Measurements from ENCODE around the gene NUDT3. TPM values are rescaled to one million over a fixed set of nuclear protein-coding genes. Genes with fewer than 3 reads are reported as not detected.
"Not testable (repeated sequence)": the region's sequence is repeated elsewhere in the genome, so short reads cannot be mapped to it uniquely, and the experiment has no call there.

The NUDT3 gene
- total RNA-seq, 1 donor from 2014 or later: 16.7 TPM

DNA sequence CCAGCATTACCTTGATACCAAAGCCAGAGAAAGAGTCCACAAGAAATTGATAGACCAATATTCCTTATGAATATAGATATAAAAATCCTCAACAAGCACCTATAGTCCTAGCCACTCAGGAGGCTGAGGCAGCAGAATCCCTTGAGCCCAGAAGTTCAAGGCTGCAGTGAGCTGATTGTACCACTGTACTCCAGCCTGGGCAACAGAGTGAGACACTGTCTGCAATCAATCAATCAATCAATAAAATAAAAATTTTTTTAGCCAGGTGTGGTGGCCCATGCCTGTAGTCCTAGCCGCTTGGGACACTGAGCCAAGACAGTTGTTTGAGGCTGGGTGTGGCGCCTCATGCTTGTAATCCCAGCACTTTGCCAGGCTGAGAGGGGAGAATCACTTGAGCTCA lies 124.7 kb downstream of the NUDT3 start:
- Mint-ChIP-seq H3K36me3 (ENCODE audit: low read depth, unreplicated experiment) (peaks cover 6% of the 10 kb centered on the region), H3K4me3 (ENCODE audit: unreplicated experiment) (no peak overlapping the region), H3K27me3 (ENCODE audit: low read depth, unreplicated experiment) (no peaks in the 10 kb centered on the region), H3K9me3 (ENCODE audit: unreplicated experiment) (peaks cover 7% of the 10 kb centered on the region), H3K27ac (ENCODE audit: unreplicated experiment) (no peak overlapping the region), H3K4me1 (ENCODE audit: low read depth, unreplicated experiment) (no peaks in the 10 kb centered on the region)
- Histone ChIP-seq H4K20me1 (ENCODE audit: insufficient read depth, low read length) (no peaks in the 10 kb centered on the region), H3K36me3 (ENCODE audit: insufficient read depth, low read length) (no peaks in the 10 kb centered on the region), H3K4me1 (ENCODE audit: insufficient read depth, low read length) (no peaks in the 10 kb centered on the region), H2AFZ (ENCODE audit: low read depth, low read length) (no peak overlapping the region), H3K4me3 (ENCODE audit: insufficient read depth, low read depth, low read length) (no peak overlapping the region), H3K27me3 (ENCODE audit: insufficient read depth, low read length) (no peaks in the 10 kb centered on the region), H3K4me2 (ENCODE audit: low read length) (no peak overlapping the region), H3K9me3 (ENCODE audit: insufficient read depth, low read depth, low read length) (no peaks in the 10 kb centered on the region), H3K27ac (ENCODE audit: low read depth, low read length) (no peak overlapping the region), H3K79me2 (ENCODE audit: insufficient read depth, low read length) (no peaks in the 10 kb centered on the region), H3K9ac (ENCODE audit: low read length) (no peak overlapping the region)
- DNase-seq (ENCODE audit: low read depth) (no peak), FAIRE-seq (no peak)
- TF ChIP-seq EZH2 (IDR thresholded peaks at IDR 0.05; ENCODE audit: insufficient read depth, low read length): no peak
- TF ChIP-seq, protein P1, sequence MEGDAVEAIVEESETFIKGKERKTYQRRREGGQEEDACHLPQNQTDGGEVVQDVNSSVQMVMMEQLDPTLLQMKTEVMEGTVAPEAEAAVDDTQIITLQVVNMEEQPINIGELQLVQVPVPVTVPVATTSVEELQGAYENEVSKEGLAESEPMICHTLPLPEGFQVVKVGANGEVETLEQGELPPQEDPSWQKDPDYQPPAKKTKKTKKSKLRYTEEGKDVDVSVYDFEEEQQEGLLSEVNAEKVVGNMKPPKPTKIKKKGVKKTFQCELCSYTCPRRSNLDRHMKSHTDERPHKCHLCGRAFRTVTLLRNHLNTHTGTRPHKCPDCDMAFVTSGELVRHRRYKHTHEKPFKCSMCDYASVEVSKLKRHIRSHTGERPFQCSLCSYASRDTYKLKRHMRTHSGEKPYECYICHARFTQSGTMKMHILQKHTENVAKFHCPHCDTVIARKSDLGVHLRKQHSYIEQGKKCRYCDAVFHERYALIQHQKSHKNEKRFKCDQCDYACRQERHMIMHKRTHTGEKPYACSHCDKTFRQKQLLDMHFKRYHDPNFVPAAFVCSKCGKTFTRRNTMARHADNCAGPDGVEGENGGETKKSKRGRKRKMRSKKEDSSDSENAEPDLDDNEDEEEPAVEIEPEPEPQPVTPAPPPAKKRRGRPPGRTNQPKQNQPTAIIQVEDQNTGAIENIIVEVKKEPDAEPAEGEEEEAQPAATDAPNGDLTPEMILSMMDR (IDR thresholded peaks at IDR 0.05; ENCODE audit: insufficient read depth, low read depth, low read length): no peak

DNA sequence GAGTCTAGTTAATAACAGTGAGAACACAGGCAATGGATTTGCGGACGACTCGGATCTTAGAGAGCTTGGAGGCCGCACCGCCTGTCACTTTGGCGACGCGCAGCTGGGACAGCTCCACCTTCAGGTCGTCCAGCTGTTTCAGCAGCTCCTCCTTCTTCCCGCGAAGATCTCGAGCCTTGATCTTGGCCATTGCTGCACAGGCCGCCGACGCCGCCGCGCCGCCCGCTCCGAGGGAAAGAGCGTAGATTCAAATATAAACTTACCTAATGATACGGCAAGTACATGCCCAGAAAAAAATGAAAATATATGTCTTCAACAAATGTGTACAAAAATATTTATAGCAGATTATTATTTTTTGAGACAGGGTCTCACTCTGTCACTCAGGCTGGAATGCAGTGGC lies 129.0 kb downstream of the NUDT3 start:
- H3K27me3 Mint-ChIP-seq (ENCODE audit: low read depth, unreplicated experiment); H4K20me1 ChIP-seq (ENCODE audit: insufficient read depth, low read length); H3K4me2 ChIP-seq (ENCODE audit: low read length); H3K36me3 ChIP-seq (ENCODE audit: insufficient read depth, low read length); H3K9ac ChIP-seq (ENCODE audit: low read length); FAIRE-seq; H3K36me3 Mint-ChIP-seq (ENCODE audit: low read depth, unreplicated experiment); H3K4me3 ChIP-seq (ENCODE audit: insufficient read depth, low read depth, low read length); H3K4me1 ChIP-seq (ENCODE audit: insufficient read depth, low read length); H3K27me3 ChIP-seq (ENCODE audit: insufficient read depth, low read length); H3K79me2 ChIP-seq (ENCODE audit: insufficient read depth, low read length); H3K9me3 ChIP-seq (ENCODE audit: insufficient read depth, low read depth, low read length); DNase-seq (ENCODE audit: low read depth); H3K4me1 Mint-ChIP-seq (ENCODE audit: low read depth, unreplicated experiment); H3K27ac Mint-ChIP-seq (ENCODE audit: unreplicated experiment); H2AFZ ChIP-seq (ENCODE audit: low read depth, low read length); H3K4me3 Mint-ChIP-seq (ENCODE audit: unreplicated experiment); H3K27ac ChIP-seq (ENCODE audit: low read depth, low read length): not testable (repeated sequence)
- peaks cover 12% of the 10 kb centered on the region for H3K9me3 Mint-ChIP-seq (ENCODE audit: unreplicated experiment)

DNA sequence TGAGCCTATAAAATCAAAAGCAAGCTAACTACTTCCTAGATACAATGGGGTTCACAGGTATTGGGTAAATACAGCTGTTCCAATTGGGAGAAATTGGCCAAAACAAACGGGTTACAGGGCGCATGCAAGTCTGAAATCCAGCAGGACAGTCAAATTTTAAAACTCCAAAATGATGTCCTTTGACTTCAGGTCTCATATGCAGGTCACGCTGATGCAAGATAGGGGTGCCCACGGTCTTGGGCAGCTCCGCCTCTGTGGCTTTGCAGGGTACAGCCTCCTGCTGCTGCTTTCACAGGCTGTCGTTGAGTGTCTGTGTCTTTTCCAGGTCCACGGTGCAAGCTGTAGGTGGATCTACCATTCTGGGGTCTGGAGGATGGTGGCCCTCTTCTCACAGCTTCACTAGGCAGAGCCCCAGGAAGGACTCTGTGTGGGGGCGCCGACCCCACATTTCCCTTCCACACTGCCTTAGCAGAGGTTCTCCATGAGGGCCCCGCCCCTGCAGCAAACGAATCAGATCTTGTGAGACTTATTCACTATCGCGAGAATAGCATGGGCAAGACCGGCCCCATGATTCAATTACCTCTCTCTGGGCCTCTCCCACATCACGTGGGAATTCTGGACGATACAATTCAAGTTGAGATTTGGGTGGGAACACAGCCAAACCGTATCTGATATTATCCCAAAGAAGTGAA lies 131.7 kb downstream of the NUDT3 start:
- no peak overlapping the region for H2AFZ ChIP-seq (ENCODE audit: low read depth, low read length)
- no peaks in the 10 kb centered on the region for H3K4me1 ChIP-seq (ENCODE audit: insufficient read depth, low read length)
- Mint-ChIP-seq H3K27me3 (ENCODE audit: low read depth, unreplicated experiment) (no peaks in the 10 kb centered on the region), H3K9me3 (ENCODE audit: unreplicated experiment) (peaks cover 12% of the 10 kb centered on the region), H3K4me3 (ENCODE audit: unreplicated experiment) (no peak overlapping the region), H3K27ac (ENCODE audit: unreplicated experiment) (no peak overlapping the region), H3K36me3 (ENCODE audit: low read depth, unreplicated experiment) (peaks cover 8% of the 10 kb centered on the region), H3K4me1 (ENCODE audit: low read depth, unreplicated experiment) (no peaks in the 10 kb centered on the region)
- DNase-seq (ENCODE audit: low read depth): no peak
- no peaks in the 10 kb centered on the region for H3K79me2 ChIP-seq (ENCODE audit: insufficient read depth, low read length)
- no peaks in the 10 kb centered on the region for H3K36me3 ChIP-seq (ENCODE audit: insufficient read depth, low read length)
- FAIRE-seq: no peak
- no peak overlapping the region for H3K4me2 ChIP-seq (ENCODE audit: low read length)
- H4K20me1 ChIP-seq (ENCODE audit: insufficient read depth, low read length): no peaks in the 10 kb centered on the region
- TF ChIP-seq, protein P1 (IDR thresholded peaks at IDR 0.05; ENCODE audit: insufficient read depth, low read depth, low read length): no peak
- no peak for TF ChIP-seq EZH2 (IDR thresholded peaks at IDR 0.05; ENCODE audit: insufficient read depth, low read length)
- no peaks in the 10 kb centered on the region for H3K9me3 ChIP-seq (ENCODE audit: insufficient read depth, low read depth, low read length)
- no peak overlapping the region for H3K9ac ChIP-seq (ENCODE audit: low read length)
- H3K4me3 ChIP-seq (ENCODE audit: insufficient read depth, low read depth, low read length): no peak overlapping the region
- no peaks in the 10 kb centered on the region for H3K27me3 ChIP-seq (ENCODE audit: insufficient read depth, low read length)
- H3K27ac ChIP-seq (ENCODE audit: low read depth, low read length): no peak overlapping the region

All from astrocyte (in vitro differentiated cells and primary cell).